IMR-90 (cell line): ENCODE data around the gene TMEM204. TPM values are rescaled to one million over a fixed set of nuclear protein-coding genes. Genes with fewer than 3 reads are reported as not detected.

ENCODE experiments used
- ATAC-seq: fragments of 200-7000 bp; cut with Tn5 transposase; 2 replicates; pipeline ENCODE4 v1.9.1; 2020; ENCODE audit warnings: low read depth, mild to moderate bottlenecking, moderate library complexity
- BruUV-seq: library from RNA; stranded (reverse); fragments of 400-500 nt; replicated peaks from 2 replicates; lab custom pipeline; 2021; lab: Mats Ljungman, UMichigan
- CTCF ChIA-PET: fragments of 300-600 bp; formaldehyde crosslinking; extraction: SDS; loops from one replicate; lab custom pipeline; 2021; ENCODE audit warnings: antibody characterized with exemption; lab: Yijun Ruan, JAX
- POLR2A ChIA-PET: fragments of 300-600 bp; sonication (Branson Sonifier 250); formaldehyde crosslinking; loops from one replicate; lab custom pipeline; 2022; ENCODE audit warnings: antibody characterized with exemption; ENCODE audit not compliant: unreplicated experiment; lab: Charles Lee
- DNase-seq: peaks from one replicate; pipeline ENCODE4 v3.0.0; 2013
- H2AFZ ChIP-seq: replicated peaks from 2 replicates; pipeline ENCODE3; 2013; ENCODE audit warnings: low read length, mild to moderate bottlenecking; ENCODE audit not compliant: poor library complexity
- H2AK5ac ChIP-seq: 2 replicates; pipeline ENCODE4 v1.6.1; 2013; ENCODE audit warnings: low read depth, low read length, inconsistent platforms
- H2AK9ac ChIP-seq: replicated peaks from 2 replicates; pipeline ENCODE3; 2013; ENCODE audit warnings: mild to moderate bottlenecking, low read depth, low read length, moderate library complexity; ENCODE audit not compliant: poor library complexity
- H2BK120ac ChIP-seq: 2 replicates; pipeline ENCODE4 v1.6.1; 2013; ENCODE audit warnings: low read depth, low read length, inconsistent platforms
- H2BK15ac ChIP-seq: 3 replicates; pipeline ENCODE4 v1.6.1; 2013; ENCODE audit warnings: low read depth, low read length, inconsistent platforms
- H2BK20ac ChIP-seq: 2 replicates; pipeline ENCODE4 v1.6.1; 2013; ENCODE audit warnings: low read depth, mild to moderate bottlenecking, inconsistent platforms, low read length, moderate library complexity
- H2BK5ac ChIP-seq: 2 replicates; pipeline ENCODE4 v1.6.1; 2013; ENCODE audit warnings: mild to moderate bottlenecking, low read depth, low read length, inconsistent platforms; ENCODE audit not compliant: poor library complexity, severe bottlenecking
- H3K14ac ChIP-seq: replicated peaks from 2 replicates; pipeline ENCODE4 v1.6.1; 2013; ENCODE audit warnings: low read depth, low read length, inconsistent platforms
- H3K18ac ChIP-seq: 2 replicates; pipeline ENCODE4 v1.6.1; 2013; ENCODE audit warnings: low read depth, low read length, control low read depth
- H3K23ac ChIP-seq: 2 replicates; pipeline ENCODE4 v1.6.1; 2013; ENCODE audit warnings: low read depth, low read length, inconsistent platforms
- H3K27ac ChIP-seq: 2 replicates; pipeline ENCODE4 v1.5.1; 2013; ENCODE audit warnings: mild to moderate bottlenecking, control low read depth, low read length; ENCODE audit not compliant: insufficient read depth
- H3K27me3 ChIP-seq: 2 replicates; pipeline ENCODE4 v1.6.1; 2013; ENCODE audit warnings: low read length; ENCODE audit not compliant: control insufficient read depth, insufficient read depth
- H3K36me3 ChIP-seq: 2 replicates; pipeline ENCODE4 v1.6.1; 2013; ENCODE audit warnings: low read length, mixed read lengths; ENCODE audit not compliant: control insufficient read depth, insufficient read depth
- H3K4ac ChIP-seq: 2 replicates; pipeline ENCODE4 v1.6.1; 2013; ENCODE audit warnings: low read depth, low read length, inconsistent platforms
- H3K4me1 ChIP-seq: 2 replicates; pipeline ENCODE4 v1.6.1; 2013; ENCODE audit warnings: low read length, mixed read lengths; ENCODE audit not compliant: control insufficient read depth, insufficient read depth
- H3K4me2 ChIP-seq: 2 replicates; pipeline ENCODE4 v1.6.1; 2013; ENCODE audit warnings: low read depth, mild to moderate bottlenecking, control low read depth, low read length, moderate library complexity
- H3K4me3 ChIP-seq: 2 replicates; pipeline ENCODE4 v1.5.1; 2013; ENCODE audit warnings: low read depth, mild to moderate bottlenecking, control low read depth, low read length, moderate library complexity; ENCODE audit not compliant: insufficient read depth
- H3K56ac ChIP-seq: 2 replicates; pipeline ENCODE4 v1.6.1; 2013; ENCODE audit warnings: low read length, inconsistent platforms; ENCODE audit not compliant: insufficient read depth; ENCODE audit errors: extremely low read depth
- H3K79me1 ChIP-seq, 2 experiments: 2 replicates each; pipeline ENCODE4 v1.6.1; 2013; ENCODE audit warnings: low read length in 2 of 2, inconsistent platforms in 1 of 2, low read depth in 1 of 2
- H3K9ac ChIP-seq: 2 replicates; pipeline ENCODE4 v1.6.1; 2013; ENCODE audit warnings: low read depth, low read length, control low read depth
- H3K9me1 ChIP-seq: 2 replicates; pipeline ENCODE4 v1.6.1; 2013; ENCODE audit warnings: low read length, inconsistent platforms; ENCODE audit not compliant: insufficient read depth
- H3K9me3 ChIP-seq: 2 replicates; pipeline ENCODE4 v1.6.1; 2013; ENCODE audit warnings: low read length; ENCODE audit not compliant: control insufficient read depth, insufficient read depth
- H4K20me1 ChIP-seq: 2 replicates; pipeline ENCODE4 v1.6.1; 2013; ENCODE audit warnings: low read length, inconsistent platforms; ENCODE audit not compliant: insufficient read depth
- H4K5ac ChIP-seq: 2 replicates; pipeline ENCODE4 v1.6.1; 2013; ENCODE audit warnings: mild to moderate bottlenecking, low read depth, low read length, control low read depth
- H4K8ac ChIP-seq, 2 experiments: 2 replicates each; pipeline ENCODE4 v1.6.1; 2013; ENCODE audit warnings: low read depth in 2 of 2, low read length in 2 of 2, control low read depth in 1 of 2, inconsistent platforms in 1 of 2
- H4K91ac ChIP-seq: 2 replicates; pipeline ENCODE4 v1.6.1; 2013; ENCODE audit warnings: low read depth, low read length, inconsistent platforms; ENCODE audit not compliant: insufficient read depth
- BHLHE40 ChIP-seq: fragments of 150-350 bp; IDR thresholded peaks from 2 replicates; pipeline ENCODE4 v1.6.1; 2016; ENCODE audit warnings: mild to moderate bottlenecking, low read depth, low read length
- CEBPB ChIP-seq: IDR thresholded peaks from 2 replicates; pipeline ENCODE4 v1.6.1; 2012; ENCODE audit warnings: low read depth, low read length, improper control_type of control experiment
- FOS ChIP-seq: fragments of 150-350 bp; IDR thresholded peaks from 2 replicates; pipeline ENCODE4 v1.6.1; 2016; ENCODE audit warnings: low read depth, low read length
- MAZ ChIP-seq: IDR thresholded peaks from 2 replicates; pipeline ENCODE4 v1.6.1; 2012; ENCODE audit warnings: low read depth, mild to moderate bottlenecking, low read length, improper control_type of control experiment, moderate library complexity, borderline replicate concordance
- POLR2A ChIP-seq: IDR thresholded peaks from 2 replicates; pipeline ENCODE4 v1.6.1; 2012; ENCODE audit warnings: mild to moderate bottlenecking, low read depth, low read length
- RAD21 ChIP-seq: IDR thresholded peaks from 2 replicates; pipeline ENCODE4 v1.6.1; 2012; ENCODE audit warnings: low read length, improper control_type of control experiment
- RFX5 ChIP-seq: IDR thresholded peaks from 2 replicates; pipeline ENCODE4 v1.8.0; 2012; ENCODE audit warnings: low read depth, mild to moderate bottlenecking, low read length, moderate library complexity
- SMC3 ChIP-seq: fragments of 150-350 bp; IDR thresholded peaks from 2 replicates; pipeline ENCODE4 v1.6.1; 2016; ENCODE audit warnings: low read depth, mild to moderate bottlenecking, antibody characterized with exemption, low read length, moderate library complexity
- WGBS, 2 experiments: methylation state at CpG; one replicate each; pipeline versions ENCODE4 v1.1.5 to v1.1.7; 2013; ENCODE audit warnings: missing lambda C conversion rate in 2 of 2; ENCODE audit not compliant: insufficient read length in 1 of 2; ENCODE audit errors: extremely low coverage in 2 of 2; 5-methylcytosine and 5-hydroxymethylcytosine counted together
- dilution Hi-C: fragments of 300-500 bp; cut with HindIII; formaldehyde crosslinking; loops from one replicate; pipeline ENCODE4 v1.14.3; 2018; ENCODE audit warnings: low sequenced_read_pairs; ENCODE audit not compliant: unreplicated experiment
- in situ Hi-C: fragments of 300-500 bp; cut with MboI; formaldehyde crosslinking; loops from 3 replicates; pipeline ENCODE4 v1.14.3; 2019; ENCODE audit warnings: low sequenced_read_pairs, inconsistent platforms, mixed read lengths
- intact Hi-C: fragments of 100-400 bp; cut with micrococcal nuclease; formaldehyde crosslinking; loops from 2 replicates; pipeline ENCODE4 v1.10.0; 2022
- polyA plus RNA-seq, 3 experiments: library from polyadenylated mRNA; depleted of rRNA; stranded (reverse); fragments of >200 nt; gene quantifications; 2 replicates each; pipeline ENCODE4 v1.2.3, GENCODE V29; 2012; ENCODE audit warnings: low replicate concordance in 1 of 3
- total RNA-seq: library from RNA; depleted of rRNA; stranded (reverse); fragments of >200 nt; gene quantifications from 2 replicates; pipeline ENCODE4 v1.2.3, GENCODE V29; 2012
- TF ChIP-seq, protein P1 (sequence below): fragments of 150-350 bp; IDR thresholded peaks from 2 replicates; pipeline ENCODE4 v1.6.1; 2016; ENCODE audit warnings: low read depth, mild to moderate bottlenecking, low read length, moderate library complexity, borderline replicate concordance
- TF ChIP-seq, protein P2 (sequence below): conservative IDR thresholded peaks from 2 replicates; pipeline ENCODE4 v1.5.1; 2012; ENCODE audit warnings: mild to moderate bottlenecking, low read depth, low read length, improper control_type of control experiment
- TF ChIP-seq, protein P3 (sequence below): fragments of 150-350 bp; IDR thresholded peaks from 2 replicates; pipeline ENCODE4 v1.6.1; 2017; ENCODE audit warnings: mild to moderate bottlenecking, antibody characterized with exemption, low read length, low read depth

The TMEM204 gene
- total and polyA plus RNA-seq, 2 of the 4 experiments (the other 2 are of a cell fraction), result 7.0 to 12.3 TPM

DNA sequence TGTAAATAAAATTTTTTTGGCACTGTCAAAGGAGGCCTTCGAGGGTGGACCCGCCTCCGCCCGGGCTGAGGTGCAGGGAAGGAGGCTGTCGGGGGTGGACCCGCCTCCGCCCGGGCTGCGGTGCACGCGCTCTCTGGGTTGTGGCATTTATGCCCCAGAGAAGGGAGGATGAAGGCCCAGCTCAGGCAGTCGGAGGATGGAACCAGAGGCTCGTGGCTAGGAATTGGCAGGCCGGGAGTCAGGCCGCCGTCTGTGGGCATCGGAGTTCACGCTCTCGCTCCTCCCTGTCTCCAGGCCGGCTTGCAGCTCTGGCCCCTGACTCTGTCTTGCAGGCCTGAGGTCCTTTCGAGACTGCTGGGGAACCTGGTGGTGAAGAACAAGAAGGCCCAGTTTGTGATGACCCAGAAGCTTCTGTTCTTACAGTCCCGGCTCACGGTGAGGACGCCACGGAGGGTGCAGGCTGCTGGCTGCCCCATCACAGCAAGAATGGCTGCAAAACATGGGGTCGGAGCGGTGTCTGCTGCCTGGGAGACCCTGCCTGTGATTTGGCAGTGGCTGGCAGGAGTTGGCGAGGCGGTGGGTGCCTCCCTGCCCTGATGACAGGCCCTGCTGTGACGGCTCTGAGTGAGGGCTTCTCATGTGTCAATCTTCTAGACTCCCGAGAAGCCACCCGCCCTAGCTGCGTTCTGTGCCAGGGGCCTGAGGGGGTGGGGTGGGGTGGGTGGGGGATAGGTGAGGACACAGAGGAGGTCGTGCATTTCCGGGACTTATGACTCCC, 34.4 kb upstream of the TMEM204 start:
- no peak overlapping the region for H2BK5ac ChIP-seq
- ChIA-PET POLR2A (no interaction called here), CTCF (no interaction called here)
- H4K5ac ChIP-seq, result no peak overlapping the region
- in situ Hi-C loops (no loop called here), intact Hi-C loops (no loop called here), dilution Hi-C loops (no loop called here)
- ATAC-seq (no peak), DNase-seq (no peak)
- no peak overlapping the region for H2BK120ac ChIP-seq
- no peak overlapping the region for H3K56ac ChIP-seq
- no peak overlapping the region for H2BK15ac ChIP-seq
- H3K4me2 ChIP-seq, result no peak overlapping the region
- no peaks in the 10 kb centered on the region for H3K9me1 ChIP-seq
- WGBS, 2 experiments, result 98% methylated on average over 20 of the region's 35 CpGs; no CpG with 5 or more reads in 1 of the 2 experiments
- peaks cover 59% of the 10 kb centered on the region for H3K36me3 ChIP-seq
- TF ChIP-seq POLR2A (no peak), CEBPB (no peak), SMC3 (no peak), BHLHE40 (no peak), RFX5 (no peak), MAZ (no peak), RAD21 (no peak), FOS (no peak)
- TF ChIP-seq, protein P1, sequence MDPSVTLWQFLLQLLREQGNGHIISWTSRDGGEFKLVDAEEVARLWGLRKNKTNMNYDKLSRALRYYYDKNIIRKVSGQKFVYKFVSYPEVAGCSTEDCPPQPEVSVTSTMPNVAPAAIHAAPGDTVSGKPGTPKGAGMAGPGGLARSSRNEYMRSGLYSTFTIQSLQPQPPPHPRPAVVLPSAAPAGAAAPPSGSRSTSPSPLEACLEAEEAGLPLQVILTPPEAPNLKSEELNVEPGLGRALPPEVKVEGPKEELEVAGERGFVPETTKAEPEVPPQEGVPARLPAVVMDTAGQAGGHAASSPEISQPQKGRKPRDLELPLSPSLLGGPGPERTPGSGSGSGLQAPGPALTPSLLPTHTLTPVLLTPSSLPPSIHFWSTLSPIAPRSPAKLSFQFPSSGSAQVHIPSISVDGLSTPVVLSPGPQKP, result no peak
- TF ChIP-seq, protein P2, sequence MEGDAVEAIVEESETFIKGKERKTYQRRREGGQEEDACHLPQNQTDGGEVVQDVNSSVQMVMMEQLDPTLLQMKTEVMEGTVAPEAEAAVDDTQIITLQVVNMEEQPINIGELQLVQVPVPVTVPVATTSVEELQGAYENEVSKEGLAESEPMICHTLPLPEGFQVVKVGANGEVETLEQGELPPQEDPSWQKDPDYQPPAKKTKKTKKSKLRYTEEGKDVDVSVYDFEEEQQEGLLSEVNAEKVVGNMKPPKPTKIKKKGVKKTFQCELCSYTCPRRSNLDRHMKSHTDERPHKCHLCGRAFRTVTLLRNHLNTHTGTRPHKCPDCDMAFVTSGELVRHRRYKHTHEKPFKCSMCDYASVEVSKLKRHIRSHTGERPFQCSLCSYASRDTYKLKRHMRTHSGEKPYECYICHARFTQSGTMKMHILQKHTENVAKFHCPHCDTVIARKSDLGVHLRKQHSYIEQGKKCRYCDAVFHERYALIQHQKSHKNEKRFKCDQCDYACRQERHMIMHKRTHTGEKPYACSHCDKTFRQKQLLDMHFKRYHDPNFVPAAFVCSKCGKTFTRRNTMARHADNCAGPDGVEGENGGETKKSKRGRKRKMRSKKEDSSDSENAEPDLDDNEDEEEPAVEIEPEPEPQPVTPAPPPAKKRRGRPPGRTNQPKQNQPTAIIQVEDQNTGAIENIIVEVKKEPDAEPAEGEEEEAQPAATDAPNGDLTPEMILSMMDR, result no peak
- TF ChIP-seq, protein P3, sequence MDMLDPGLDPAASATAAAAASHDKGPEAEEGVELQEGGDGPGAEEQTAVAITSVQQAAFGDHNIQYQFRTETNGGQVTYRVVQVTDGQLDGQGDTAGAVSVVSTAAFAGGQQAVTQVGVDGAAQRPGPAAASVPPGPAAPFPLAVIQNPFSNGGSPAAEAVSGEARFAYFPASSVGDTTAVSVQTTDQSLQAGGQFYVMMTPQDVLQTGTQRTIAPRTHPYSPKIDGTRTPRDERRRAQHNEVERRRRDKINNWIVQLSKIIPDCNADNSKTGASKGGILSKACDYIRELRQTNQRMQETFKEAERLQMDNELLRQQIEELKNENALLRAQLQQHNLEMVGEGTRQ, result no peak
- no peak overlapping the region for H3K4me3 ChIP-seq
- peaks cover 8% of the 10 kb centered on the region for H3K4me1 ChIP-seq
- peaks cover 12% of the 10 kb centered on the region; the same call in 1 of the 2 replicates for H4K20me1 ChIP-seq
- H3K14ac ChIP-seq, result no peak overlapping the region
- no peak overlapping the region for H2AFZ ChIP-seq
- H3K9ac ChIP-seq, result no peak overlapping the region
- peaks cover 6 to 21% of the 10 kb centered on the region in 2 experiments for H3K79me1 ChIP-seq
- BruUV-seq, result no TSS peak
- no peak overlapping the region for H2AK9ac ChIP-seq
- H3K27ac ChIP-seq, result no peak overlapping the region
- H3K18ac ChIP-seq, result no peak overlapping the region
- H4K91ac ChIP-seq, result no peak overlapping the region
- no peak overlapping the region for H2AK5ac ChIP-seq
- no peak overlapping the region for H3K4ac ChIP-seq
- no peak overlapping the region for H4K8ac ChIP-seq
- no peaks in the 10 kb centered on the region for H3K9me3 ChIP-seq
- H2BK20ac ChIP-seq, result no peak overlapping the region
- H3K23ac ChIP-seq, result no peak overlapping the region
- no peaks in the 10 kb centered on the region for H3K27me3 ChIP-seq
